Ishikawa (cell line): Measurements from ENCODE around the gene PARD3B.

Experiments used
- CEBPB ChIP-seq: IDR thresholded peaks from 2 replicates; pipeline ENCODE4 v1.6.1; 2012
- CREB1 ChIP-seq: IDR thresholded peaks from 2 replicates; pipeline ENCODE4 v1.6.1; 2012; ENCODE audit warnings: low read depth
- EGR1 ChIP-seq: IDR thresholded peaks from 2 replicates; pipeline ENCODE4 v1.6.1; 2012
- EP300 ChIP-seq: IDR thresholded peaks from 2 replicates; pipeline ENCODE4 v1.6.1; 2012; ENCODE audit warnings: borderline replicate concordance
- FOXM1 ChIP-seq: IDR thresholded peaks from 2 replicates; pipeline ENCODE4 v1.6.1; 2012; ENCODE audit warnings: low read depth, borderline replicate concordance
- MAX ChIP-seq: IDR thresholded peaks from 2 replicates; pipeline ENCODE4 v1.6.1; 2012
- NFIC ChIP-seq: IDR thresholded peaks from 2 replicates; pipeline ENCODE4 v1.6.1; 2012
- RAD21 ChIP-seq: IDR thresholded peaks from 2 replicates; pipeline ENCODE4 v1.6.1; 2012; ENCODE audit warnings: low read depth
- REST ChIP-seq: IDR thresholded peaks from 2 replicates; pipeline ENCODE4 v1.6.1; 2012; ENCODE audit warnings: low read depth, mild to moderate bottlenecking
- TAF1 ChIP-seq: IDR thresholded peaks from 2 replicates; pipeline ENCODE4 v1.6.1; 2012; ENCODE audit warnings: low read depth, mild to moderate bottlenecking
- TCF12 ChIP-seq: IDR thresholded peaks from 2 replicates; pipeline ENCODE4 v1.6.1; 2012; ENCODE audit warnings: low read depth
- TEAD4 ChIP-seq: IDR thresholded peaks from 2 replicates; pipeline ENCODE4 v1.6.1; 2012
- USF1 ChIP-seq: IDR thresholded peaks from 2 replicates; pipeline ENCODE4 v1.6.1; 2012
- YY1 ChIP-seq: IDR thresholded peaks from 2 replicates; pipeline ENCODE4 v1.6.1; 2012; ENCODE audit warnings: low read depth
- ZBTB7A ChIP-seq: IDR thresholded peaks from 2 replicates; pipeline ENCODE4 v1.6.1; 2012; ENCODE audit warnings: low read depth

The PARD3B gene

GRCh38 chr2:205013586-205013985 is 468.3 kb downstream of the PARD3B start:
- TF ChIP-seq CEBPB (no peak), YY1 (no peak), TEAD4 (no peak)

- TF ChIP-seq TCF12, result no peak
- no peak for TF ChIP-seq CREB1
- no peak for TF ChIP-seq USF1
- TF ChIP-seq MAX, result no peak
- no peak for TF ChIP-seq REST
Measured at GRCh38 chr2:205014201-205014600, 468.9 kb downstream of the PARD3B start.

DNA sequence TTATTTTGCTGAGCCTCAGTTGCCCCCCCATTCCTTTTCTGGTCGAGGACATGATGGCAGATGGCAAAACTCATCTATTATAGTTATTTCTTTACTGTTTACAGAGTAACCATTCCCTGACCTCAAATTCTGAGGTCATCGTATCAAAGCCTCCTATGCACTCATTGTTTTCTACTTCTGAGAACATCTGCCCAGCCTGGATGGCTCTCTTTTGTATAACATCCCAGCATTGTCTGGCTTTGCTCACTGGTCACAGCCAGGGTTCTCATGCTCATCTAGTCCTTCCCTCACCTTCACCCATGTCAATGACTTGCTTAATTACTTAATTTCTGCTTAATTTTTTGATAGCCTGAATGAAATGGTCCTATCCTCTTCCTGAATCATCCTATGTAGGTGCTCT is 472.1 kb downstream of the PARD3B start:
- TF ChIP-seq TEAD4 (no peak), CREB1 (no peak), USF1 (no peak), CEBPB (no peak), YY1 (no peak), EP300 (no peak), TAF1 (no peak), MAX (no peak), RAD21 (no peak), EGR1 (no peak), REST (no peak), TCF12 (no peak), FOXM1 (no peak), NFIC (no peak), ZBTB7A (no peak)

- TF ChIP-seq REST, result no peak
- TF ChIP-seq YY1, result no peak
- TF ChIP-seq RAD21, result no peak
Measured at GRCh38 chr2:205017912-205018311, 472.6 kb downstream of the PARD3B start.

DNA sequence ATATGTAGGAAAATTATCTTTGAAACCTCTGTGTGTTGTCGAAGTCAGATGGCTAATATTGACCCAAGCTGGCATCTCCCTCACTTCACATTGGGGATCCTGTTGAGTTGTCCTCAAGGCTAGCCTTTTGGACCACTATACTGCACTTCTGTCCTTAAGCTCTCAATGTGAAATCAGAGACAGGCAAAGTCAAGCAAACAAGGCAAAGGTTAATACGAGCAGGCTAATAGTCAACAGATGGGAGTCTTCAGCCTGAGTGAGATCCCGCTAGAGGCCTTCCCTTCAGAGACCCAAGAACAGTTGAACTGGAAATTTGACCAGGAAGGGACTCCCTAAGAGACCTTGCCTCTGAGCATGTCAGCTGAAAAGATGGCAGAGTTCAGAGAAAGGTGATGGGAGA is 475.4 kb downstream of the PARD3B start:
- TF ChIP-seq EGR1 (no peak), REST (no peak), TEAD4 (no peak)
